Activated T-helper 9 cell treated with anti-CD3 and anti-CD28 coated beads, Interleukin-2, amount 50 U/mL, for 16 hours (primary cell): ENCODE results near the gene TEC.

Experiments used
- DNase-seq: peaks from one replicate; pipeline ENCODE4 v3.0.0-alpha.2; 2020; ENCODE audit warnings: low read depth

TEC gene

DNA sequence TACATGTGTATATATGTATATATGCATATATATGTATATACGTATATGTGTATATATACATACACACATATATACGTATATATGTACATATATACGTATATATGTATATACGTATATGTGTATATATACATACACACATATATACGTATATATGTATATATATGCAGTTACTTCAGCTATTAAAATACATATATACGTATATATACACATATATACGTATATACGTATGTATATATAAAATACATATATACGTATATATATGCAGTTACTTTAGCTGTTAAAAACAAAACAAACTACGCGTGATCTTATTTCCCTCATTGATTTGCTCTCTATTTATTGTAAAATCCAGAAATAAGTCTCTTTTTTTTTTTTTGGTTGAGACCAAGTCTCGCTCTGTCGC, 149.5 kb downstream of the TEC start:
- DNase-seq, result no peak

DNA sequence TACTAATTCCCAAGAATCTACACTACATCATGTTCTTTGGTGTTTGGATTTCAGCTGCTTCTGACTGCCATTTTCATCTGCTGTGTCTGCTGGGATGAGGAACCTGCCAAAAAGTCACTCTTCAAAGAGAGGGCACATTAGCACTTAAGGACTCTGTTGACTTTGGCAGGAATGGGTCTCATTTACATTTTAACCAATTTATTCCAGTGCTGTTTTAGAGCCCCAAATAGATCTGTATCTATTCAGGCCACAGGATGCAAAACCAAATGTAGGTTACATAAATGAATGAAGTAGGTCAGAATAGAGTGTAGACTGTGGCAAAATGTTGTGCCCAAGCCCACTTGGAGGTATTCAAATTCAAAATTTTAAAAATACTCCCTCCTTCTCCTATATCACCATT, 150.0 kb downstream of the TEC start:
- no peak for DNase-seq

DNA sequence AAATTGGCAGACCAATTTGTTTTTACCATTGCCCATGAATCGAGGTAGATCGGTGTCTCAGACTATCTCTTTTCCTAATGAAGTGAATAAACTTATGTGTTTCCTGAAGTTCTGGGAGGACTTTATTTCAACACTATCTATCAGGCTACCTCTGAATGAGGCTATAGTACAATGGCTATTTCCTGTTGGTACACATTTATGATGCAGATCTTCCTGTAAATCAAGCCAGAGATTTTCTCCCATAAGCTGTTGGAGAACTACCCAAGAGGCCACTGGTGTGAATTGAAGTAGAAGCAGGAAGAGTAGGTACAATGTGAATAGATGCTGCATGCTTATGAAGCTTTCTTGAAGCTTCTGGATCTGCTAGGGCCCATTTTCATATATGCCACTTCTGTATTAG, 151.6 kb downstream of the TEC start:
- DNase-seq, result no peak

DNA sequence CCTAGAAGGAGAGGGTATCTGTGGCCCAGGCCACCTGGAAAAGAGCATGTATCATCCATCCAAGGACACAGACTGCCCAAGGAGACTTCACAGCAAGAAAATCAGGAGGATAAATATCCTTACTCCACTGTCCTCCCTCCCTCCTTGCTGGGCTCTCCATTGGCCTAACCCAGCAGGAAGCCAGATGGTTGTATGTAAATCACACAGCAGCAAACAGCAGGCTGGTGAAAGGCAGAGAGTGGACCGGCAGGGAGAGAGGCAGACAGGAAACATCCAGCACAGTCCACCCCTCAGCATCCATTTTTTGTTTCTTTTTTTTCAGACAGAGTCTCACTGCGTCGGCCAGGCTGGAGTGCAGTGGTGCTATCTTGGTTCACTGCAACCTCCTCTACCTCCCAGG, 153.1 kb downstream of the TEC start:
- no peak for DNase-seq

DNA sequence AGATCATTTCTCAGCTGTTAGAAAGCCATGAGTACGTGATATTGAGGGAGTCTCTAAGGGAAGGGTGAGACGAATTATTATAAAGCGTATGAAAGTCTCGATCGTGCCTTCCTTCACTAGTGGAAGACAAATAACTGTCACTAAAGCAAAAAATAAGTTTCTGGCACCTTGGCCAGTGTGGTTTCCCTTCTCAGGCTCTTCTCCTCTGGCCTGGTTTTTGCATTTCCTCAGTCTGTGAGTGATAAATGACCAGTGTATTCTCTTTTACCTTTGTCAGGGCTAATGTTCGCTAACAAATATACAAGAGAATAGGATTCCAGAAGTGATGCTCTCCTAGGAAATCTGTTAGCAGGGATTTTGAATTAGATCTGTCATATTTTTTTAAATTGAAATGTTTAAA, 155.2 kb downstream of the TEC start:
- no peak for DNase-seq

DNA sequence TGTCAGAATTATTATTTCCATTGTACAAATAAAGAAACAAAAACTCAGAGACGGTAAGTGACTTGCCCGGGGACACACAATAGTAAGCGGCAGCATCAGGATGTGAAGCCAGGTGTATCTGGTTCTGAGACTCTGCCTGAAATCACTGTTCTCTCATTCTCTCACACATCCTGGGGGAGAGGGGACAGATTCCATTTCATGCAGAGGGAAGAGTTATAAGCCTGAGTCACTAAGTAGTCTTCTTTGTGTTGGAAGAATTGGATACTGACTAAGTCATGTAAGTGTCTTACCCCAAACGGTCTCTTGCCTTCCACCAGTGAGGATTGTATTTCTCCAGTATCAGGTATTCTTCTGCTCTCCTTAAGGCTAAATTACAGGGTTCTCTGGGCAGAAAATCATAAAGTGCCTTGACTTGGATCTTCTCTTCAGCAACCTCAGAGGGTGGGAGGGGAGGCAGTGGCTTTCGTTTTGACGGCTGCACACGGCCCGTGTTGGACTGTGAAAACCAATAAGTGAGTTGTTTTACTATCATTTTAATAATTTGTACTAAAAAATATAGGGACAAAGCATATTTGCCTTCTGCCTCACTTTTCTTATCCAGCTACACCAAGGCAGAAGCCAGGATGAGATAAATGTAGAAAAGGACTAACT, 157.5 kb downstream of the TEC start:
- DNase-seq, result no peak

DNA sequence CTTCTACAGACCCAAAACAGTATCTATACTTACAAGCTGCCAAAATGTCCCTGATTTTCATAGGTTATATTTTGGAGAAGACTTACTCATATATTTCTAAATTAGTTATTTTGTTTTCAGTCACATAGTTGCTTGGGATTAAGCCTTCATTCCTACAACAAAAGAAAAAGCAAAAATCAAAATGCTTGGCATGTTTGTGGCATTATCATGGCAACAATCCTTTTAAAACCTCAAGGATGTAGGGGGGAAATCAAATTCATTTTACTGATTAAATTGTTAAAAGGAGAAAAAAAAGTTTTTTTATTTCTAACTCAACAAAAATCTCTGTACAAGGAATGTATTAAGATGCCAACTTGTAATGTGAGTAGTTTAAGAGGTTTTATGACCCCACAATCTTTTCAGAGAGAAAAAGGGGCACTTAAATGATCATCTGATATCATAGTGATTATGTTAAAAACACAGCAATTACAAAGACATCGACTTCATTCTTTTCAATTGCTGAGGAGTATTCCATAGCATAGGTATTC, 159.1 kb downstream of the TEC start:
- no peak for DNase-seq

DNA sequence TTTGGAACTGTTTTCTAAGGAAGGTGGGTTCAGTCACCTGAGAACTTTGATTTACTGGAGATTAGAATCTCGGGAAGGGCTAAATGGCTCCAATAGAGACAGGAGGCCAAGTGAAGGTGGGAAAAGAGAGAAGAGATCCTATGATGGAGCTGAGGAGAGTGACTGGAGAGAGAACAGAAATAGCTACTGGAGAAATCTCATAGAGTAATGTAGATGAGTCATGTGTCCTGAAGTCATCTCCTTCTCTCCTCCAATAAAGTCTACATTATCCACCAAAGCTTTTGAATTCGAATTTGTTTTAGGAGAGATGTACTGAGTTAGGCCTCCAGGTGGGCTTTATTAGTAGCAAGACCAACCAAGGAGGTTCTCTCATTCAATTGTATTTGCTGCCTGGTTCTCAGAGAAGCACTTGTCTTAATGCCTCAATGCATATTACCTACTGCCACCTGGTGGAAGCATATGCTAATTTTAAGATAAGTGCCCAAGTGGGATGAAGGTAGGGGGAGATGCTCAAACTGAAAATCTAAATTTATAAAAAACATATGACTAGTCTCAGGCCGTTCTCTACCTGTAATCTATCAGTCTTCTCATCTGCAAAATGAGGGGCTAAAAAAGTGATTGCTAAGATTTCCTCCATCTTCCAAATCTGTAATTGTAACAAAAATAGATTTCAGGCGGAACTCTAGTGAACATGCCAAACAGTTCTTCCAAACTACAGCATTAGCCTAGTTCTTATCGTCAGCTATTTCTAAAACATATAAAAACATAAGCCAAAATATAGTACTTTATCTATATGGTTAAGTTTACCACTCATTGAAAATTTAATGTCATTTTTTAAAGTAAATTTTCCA, 160.0 kb downstream of the TEC start:
- no peak for DNase-seq

DNA sequence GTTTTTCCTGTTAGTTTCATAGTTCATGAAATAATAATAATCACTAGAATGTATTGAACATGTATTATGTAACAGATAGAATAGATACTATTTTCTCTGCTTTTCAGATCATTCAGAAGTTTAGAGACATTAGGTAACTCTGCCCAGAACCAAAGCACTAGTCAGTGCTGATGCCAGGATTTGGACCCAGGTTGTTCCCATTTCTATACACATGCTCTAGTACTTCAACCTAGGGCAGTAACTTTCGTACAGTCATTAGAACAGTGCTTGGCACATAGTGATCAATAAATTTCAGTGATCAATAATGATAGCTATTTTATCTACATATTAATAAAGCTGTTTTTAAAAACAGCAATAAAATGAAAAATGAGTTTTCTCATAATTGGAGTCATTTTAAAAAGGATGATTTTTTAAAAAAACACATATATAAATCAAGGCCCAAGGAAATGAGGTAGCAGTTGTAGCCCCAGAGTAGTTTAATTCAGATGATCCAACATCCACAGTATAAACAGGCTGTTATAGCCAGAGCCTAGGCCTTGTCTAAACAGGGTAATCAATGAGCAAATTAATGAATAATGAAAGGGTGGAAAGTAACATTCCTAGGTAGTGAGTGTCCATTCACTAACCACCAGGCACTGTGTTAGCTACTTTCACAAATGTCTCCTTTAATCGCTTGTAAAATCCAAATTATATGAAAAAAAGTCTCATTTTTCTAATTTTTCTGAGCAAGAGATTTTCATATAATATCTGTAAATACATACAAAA, 161.1 kb downstream of the TEC start:
- DNase-seq, result no peak

DNA sequence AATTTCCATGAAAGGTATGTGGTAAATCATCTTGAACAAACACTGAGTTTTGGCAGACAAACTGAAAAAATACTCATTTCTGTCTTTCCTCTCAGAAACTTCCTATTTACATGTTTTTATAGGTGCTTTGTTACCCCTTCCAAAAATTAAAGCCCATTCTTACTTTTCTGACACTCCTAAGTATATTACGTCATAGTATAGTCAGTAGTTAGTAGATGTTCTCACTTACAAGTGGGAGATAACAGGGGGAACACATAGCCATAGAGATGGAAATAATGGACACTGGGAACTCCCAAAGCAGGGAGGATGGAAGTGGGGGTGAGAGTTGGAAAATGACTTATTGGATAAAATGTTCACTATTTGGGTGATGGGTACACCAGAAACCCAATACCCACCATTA, 164.4 kb downstream of the TEC start:
- no peak for DNase-seq

DNA sequence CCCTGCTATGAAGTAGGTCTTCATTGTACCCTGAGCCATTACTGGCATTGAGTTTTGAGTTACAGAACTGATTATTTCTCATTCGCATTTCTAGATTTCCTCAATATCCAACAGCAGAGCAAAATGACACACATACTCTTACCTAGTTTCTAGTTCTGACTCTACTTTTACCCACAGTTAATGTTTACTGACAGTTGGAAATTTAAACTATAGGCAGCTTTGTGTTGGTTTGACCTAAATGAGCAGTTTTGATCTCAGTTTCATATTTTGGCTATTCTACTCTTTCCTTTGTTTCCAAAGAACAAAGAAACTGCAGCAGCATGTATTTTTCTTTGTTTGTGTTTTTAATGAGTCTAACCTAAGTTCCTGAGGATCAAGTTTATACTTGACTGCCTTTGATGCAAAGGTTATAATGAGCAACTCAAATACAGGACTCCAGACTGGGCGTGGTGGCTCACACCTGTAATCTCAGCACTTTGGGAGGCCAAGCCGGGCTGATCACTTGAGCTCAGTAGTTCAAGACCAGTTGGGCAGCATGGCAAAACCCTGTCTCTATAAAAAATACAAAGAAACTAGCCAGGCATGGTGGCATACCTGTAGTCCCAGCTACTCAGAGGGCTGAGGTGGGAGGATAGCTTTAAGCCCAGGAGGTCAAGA, 166.0 kb downstream of the TEC start:
- no peak for DNase-seq

DNA sequence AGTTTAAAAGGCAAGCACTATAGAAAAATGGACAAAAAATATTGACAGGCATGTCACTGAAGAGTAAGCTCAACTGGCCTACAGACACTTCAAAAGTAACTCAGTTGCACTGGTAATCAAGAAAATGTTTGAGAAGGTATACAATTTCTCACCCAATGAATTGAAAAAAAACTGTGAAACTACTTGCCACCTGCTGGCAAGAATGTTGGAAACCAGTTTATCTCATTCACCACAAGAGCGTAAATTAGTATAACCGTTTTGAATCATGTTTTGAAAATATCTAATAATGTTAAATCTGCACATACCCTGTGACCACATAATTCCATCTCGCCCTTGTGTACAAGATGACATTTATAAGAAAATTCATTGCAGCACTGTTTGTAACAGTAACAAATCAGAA, 167.3 kb downstream of the TEC start:
- DNase-seq, result no peak

DNA sequence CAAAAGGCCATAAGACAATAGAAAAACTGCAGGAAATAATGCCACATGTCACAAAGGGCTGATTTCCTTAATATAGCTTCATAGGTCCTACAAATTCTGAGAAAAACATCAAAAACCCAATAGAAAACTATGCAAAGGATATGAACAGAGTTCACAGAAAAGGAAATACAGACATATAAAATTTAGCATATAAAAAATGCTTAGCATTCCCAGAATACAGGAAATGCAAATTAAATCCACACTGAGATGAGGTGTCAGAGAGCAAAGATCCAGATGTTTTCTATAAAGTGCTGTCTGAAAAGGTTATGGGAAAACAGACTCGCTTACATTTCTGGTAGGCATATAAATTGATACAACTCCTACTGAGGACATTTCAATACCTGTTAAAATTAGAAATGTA, 169.4 kb downstream of the TEC start:
- DNase-seq, result no peak

DNA sequence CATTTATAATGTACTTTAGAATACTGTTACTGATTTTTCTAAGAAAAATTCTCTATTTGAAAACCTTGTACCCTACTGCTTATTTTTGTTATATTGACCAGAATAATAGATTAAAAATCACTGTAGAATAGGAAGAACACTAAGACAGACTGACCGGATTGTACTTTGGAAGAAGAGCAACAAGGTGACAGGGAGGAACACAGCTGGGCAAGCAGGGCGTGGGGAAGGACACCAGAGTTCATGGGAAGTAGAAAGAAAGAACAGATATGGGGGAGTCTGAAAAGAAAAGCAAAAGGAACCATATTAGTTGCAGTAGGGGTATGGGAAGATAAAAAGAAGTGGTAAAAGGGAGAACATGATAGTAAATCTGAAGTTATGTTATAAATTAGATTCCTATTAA, 174.2 kb downstream of the TEC start:
- no peak for DNase-seq

DNA sequence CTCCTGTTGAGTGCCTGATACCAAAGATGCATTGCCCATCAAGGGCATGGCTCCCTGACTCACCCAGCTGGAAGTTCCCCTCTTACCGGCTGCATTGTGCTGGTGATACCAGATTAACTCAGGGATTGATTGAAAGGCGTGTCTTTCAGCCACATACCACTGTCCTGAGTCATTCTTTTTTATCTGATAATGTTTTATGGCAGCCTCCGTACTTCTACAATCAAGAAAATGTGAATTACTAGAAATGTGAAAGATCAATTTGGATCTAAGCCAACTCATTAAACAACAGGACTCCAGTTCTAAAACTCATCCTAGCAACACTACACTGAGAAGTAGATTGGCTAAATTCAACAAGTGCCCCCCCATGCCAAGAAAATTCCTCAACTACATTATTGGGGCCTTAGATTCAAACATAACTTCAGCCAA, 175.6 kb downstream of the TEC start:
- DNase-seq, result no peak

DNA sequence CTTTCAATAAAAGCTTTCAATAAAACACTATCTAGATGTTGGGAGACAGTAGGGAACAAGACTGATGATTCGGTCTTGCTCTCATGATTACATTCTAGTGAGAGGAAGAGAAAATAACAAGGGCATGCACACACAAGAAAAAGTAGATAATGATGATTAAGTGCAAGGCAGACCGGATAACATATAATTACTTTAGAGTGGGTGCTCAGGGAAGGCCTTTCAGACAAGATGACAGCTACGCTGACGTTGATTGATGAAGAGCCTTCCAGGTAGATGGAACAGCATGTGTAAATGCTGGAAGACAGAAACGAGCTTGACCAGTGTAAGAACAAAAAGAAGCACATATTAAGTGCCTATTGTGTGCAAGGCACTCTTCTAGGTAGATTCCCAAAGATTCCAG, 179.0 kb downstream of the TEC start:
- no peak for DNase-seq

DNA sequence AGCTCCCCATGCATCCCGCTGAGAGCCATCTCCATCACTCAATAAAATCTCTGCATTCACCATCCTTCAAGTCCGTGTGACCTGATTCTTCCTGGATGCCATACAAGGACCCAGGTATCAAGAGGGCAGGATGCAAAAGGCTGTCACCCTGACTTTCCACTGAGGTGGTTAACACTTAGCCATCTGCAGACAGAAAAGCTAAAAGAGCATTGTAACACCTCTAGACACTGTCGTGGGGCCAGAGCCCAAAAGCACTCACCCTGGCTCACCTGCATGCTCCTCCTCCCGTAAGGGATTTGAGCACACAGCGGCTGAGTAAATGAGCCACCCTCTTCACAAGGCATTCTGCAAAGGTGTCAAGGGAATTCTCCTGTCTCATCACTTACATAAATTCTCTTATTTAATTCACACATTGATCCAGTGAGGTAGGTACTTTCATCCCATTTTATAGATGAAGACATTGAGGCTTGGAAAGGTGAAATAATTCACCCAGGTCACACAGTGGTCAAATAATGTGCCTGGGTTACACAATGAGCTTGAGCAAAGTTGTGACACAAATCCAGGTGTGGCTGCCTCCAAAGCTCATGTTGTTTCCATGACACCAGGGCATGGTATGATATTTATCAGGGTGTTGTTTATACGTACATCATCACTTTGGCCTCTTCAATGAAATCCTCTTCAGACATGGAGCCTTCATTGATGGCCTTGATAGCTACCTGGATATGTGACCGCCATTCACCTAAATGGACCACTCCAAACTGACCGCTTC, 183.6 kb downstream of the TEC start:
- DNase-seq, result no peak
